GM19193 (cell line): ENCODE data around the gene AAGAB.

Source experiments
- POLR2A ChIP-seq: IDR thresholded peaks from 4 replicates; pipeline ENCODE4 v1.6.1; 2011; ENCODE audit not compliant: insufficient read depth, insufficient read length; ENCODE audit errors: extremely low read depth

Gene AAGAB

GRCh38 chr15:67259806-67260205, 5.3 kb upstream of the AAGAB start:
- TF ChIP-seq POLR2A: no peak

- no peak for TF ChIP-seq POLR2A
Measured at GRCh38 chr15:67259379-67259778, 4.9 kb upstream of the AAGAB start.

- TF ChIP-seq POLR2A: no peak
Measured at GRCh38 chr15:67256051-67256450, 1.6 kb upstream of the AAGAB start.

GRCh38 chr15:67253549-67254237, 768 bp downstream of the AAGAB start:
- TF ChIP-seq POLR2A: no peak

GRCh38 chr15:67253101-67253500, 1.4 kb downstream of the AAGAB start:
- no peak for TF ChIP-seq POLR2A

GRCh38 chr15:67251318-67251717, 3.1 kb downstream of the AAGAB start:
- no peak for TF ChIP-seq POLR2A

GRCh38 chr15:67249830-67250229, 4.6 kb downstream of the AAGAB start:
- no peak for TF ChIP-seq POLR2A

GRCh38 chr15:67248011-67248505, 6.4 kb downstream of the AAGAB start:
- TF ChIP-seq POLR2A: no peak

- TF ChIP-seq POLR2A: no peak
Measured at GRCh38 chr15:67244971-67245478, 9.4 kb downstream of the AAGAB start.

- no peak for TF ChIP-seq POLR2A
Measured at GRCh38 chr15:67242708-67243111, 11.8 kb downstream of the AAGAB start.

GRCh38 chr15:67241132-67241855, 13.2 kb downstream of the AAGAB start:
- no peak for TF ChIP-seq POLR2A

GRCh38 chr15:67240235-67241131, 14.0 kb downstream of the AAGAB start:
- TF ChIP-seq POLR2A: no peak

- TF ChIP-seq POLR2A: no peak
Measured at GRCh38 chr15:67232591-67232990, 21.9 kb downstream of the AAGAB start.

- no peak for TF ChIP-seq POLR2A
Measured at GRCh38 chr15:67230504-67230903, 24.0 kb downstream of the AAGAB start.

- no peak for TF ChIP-seq POLR2A
Measured at GRCh38 chr15:67228286-67228685, 26.2 kb downstream of the AAGAB start.
